ENCODE results near the gene ZNF780A.

ZNF780A gene

GRCh38 chr19:40104754-40105153, 14.0 kb upstream of the ZNF780A start:
- Histone ChIP-seq H4K20me1 (ENCODE audit: low read depth, low read length) (no peaks in the 10 kb centered on the region), H2AFZ (ENCODE audit: low read depth, low read length, severe bottlenecking) (no peak overlapping the region), H3K27me3 (ENCODE audit: low read length) (no peaks in the 10 kb centered on the region), H3K27ac (ENCODE audit: low read depth, low read length) (no peak overlapping the region), H3K79me2 (ENCODE audit: insufficient read depth, low read length) (no peaks in the 10 kb centered on the region), H3K9me2 (replicated peaks; ENCODE audit: insufficient read depth, low read length) (no peaks in the 10 kb centered on the region), H3K4me2 (ENCODE audit: low read depth, low read length, poor library complexity, severe bottlenecking) (no peak overlapping the region), H3K4me3 (ENCODE audit: insufficient read depth, low read length, poor library complexity, severe bottlenecking) (no peak overlapping the region), H3K36me3 (ENCODE audit: low read length) (no peaks in the 10 kb centered on the region), H3K9ac (ENCODE audit: low read length) (no peak overlapping the region), H3F3A (ENCODE audit: insufficient read depth) (no peaks in the 10 kb centered on the region), H3K9me3 (ENCODE audit: insufficient read depth, low read length) (no peaks in the 10 kb centered on the region)
- TF ChIP-seq CTCF (IDR thresholded peaks at IDR 0.05; ENCODE audit: insufficient read depth, low read length, poor library complexity, severe bottlenecking), result no peak
- TF ChIP-seq EZH2phosphoT487 (conservative IDR thresholded peaks at IDR 0.05; ENCODE audit: low read length), result no peak

- no peaks in the 10 kb centered on the region for H4K20me1 ChIP-seq (ENCODE audit: low read depth, low read length)
- TF ChIP-seq EZH2phosphoT487 (conservative IDR thresholded peaks at IDR 0.05; ENCODE audit: low read length) (no peak), CTCF (IDR thresholded peaks at IDR 0.05; ENCODE audit: insufficient read depth, low read length, poor library complexity, severe bottlenecking) (no peak)
- no peak overlapping the region for H3K4me2 ChIP-seq (ENCODE audit: low read depth, low read length, poor library complexity, severe bottlenecking)
- no peaks in the 10 kb centered on the region for H3K27me3 ChIP-seq (ENCODE audit: low read length)
- H3K4me3 ChIP-seq (ENCODE audit: insufficient read depth, low read length, poor library complexity, severe bottlenecking), result no peak overlapping the region
- no peaks in the 10 kb centered on the region for H3K9me2 ChIP-seq (replicated peaks; ENCODE audit: insufficient read depth, low read length)
- H3K27ac ChIP-seq (ENCODE audit: low read depth, low read length), result no peak overlapping the region
- no peaks in the 10 kb centered on the region for H3K79me2 ChIP-seq (ENCODE audit: insufficient read depth, low read length)
- no peak overlapping the region for H3K9ac ChIP-seq (ENCODE audit: low read length)
- H3K36me3 ChIP-seq (ENCODE audit: low read length), result no peaks in the 10 kb centered on the region
- no peaks in the 10 kb centered on the region for H3F3A ChIP-seq (ENCODE audit: insufficient read depth)
- no peak overlapping the region for H2AFZ ChIP-seq (ENCODE audit: low read depth, low read length, severe bottlenecking)
- H3K9me3 ChIP-seq (ENCODE audit: insufficient read depth, low read length), result no peaks in the 10 kb centered on the region
Observed at GRCh38 chr19:40103600-40103999, 12.9 kb upstream of the ZNF780A start.

- Histone ChIP-seq H3F3A (ENCODE audit: insufficient read depth) (no peaks in the 10 kb centered on the region), H3K36me3 (ENCODE audit: low read length) (no peaks in the 10 kb centered on the region), H3K9ac (ENCODE audit: low read length) (no peak overlapping the region), H3K9me3 (ENCODE audit: insufficient read depth, low read length) (no peaks in the 10 kb centered on the region), H3K79me2 (ENCODE audit: insufficient read depth, low read length) (no peaks in the 10 kb centered on the region), H3K4me3 (ENCODE audit: insufficient read depth, low read length, poor library complexity, severe bottlenecking) (no peak overlapping the region), H3K9me2 (replicated peaks; ENCODE audit: insufficient read depth, low read length) (no peaks in the 10 kb centered on the region), H3K4me2 (ENCODE audit: low read depth, low read length, poor library complexity, severe bottlenecking) (no peak overlapping the region), H4K20me1 (ENCODE audit: low read depth, low read length) (no peaks in the 10 kb centered on the region), H3K27me3 (ENCODE audit: low read length) (no peaks in the 10 kb centered on the region), H3K27ac (ENCODE audit: low read depth, low read length) (no peak overlapping the region), H2AFZ (ENCODE audit: low read depth, low read length, severe bottlenecking) (no peak overlapping the region)
- TF ChIP-seq EZH2phosphoT487 (conservative IDR thresholded peaks at IDR 0.05; ENCODE audit: low read length) (no peak), CTCF (IDR thresholded peaks at IDR 0.05; ENCODE audit: insufficient read depth, low read length, poor library complexity, severe bottlenecking) (no peak)
Observed at GRCh38 chr19:40101813-40102212, 11.1 kb upstream of the ZNF780A start.

Measured in SU-DHL-6 (cell line).